GM10847 (cell line): ENCODE measurements around the gene SULF2.

Source experiments
- POLR2A ChIP-seq: IDR thresholded peaks from 2 replicates; pipeline ENCODE4 v1.6.1; 2011; ENCODE audit not compliant: insufficient read length; ENCODE audit errors: extremely low read depth

The SULF2 gene

GRCh38 chr20:47805951-47806350 lies 20.7 kb upstream of the SULF2 start:
- TF ChIP-seq POLR2A: no peak

- TF ChIP-seq POLR2A: no peak
Observed at GRCh38 chr20:47802975-47803374, 17.7 kb upstream of the SULF2 start.

- no peak for TF ChIP-seq POLR2A
Observed at GRCh38 chr20:47802226-47802920, 17.1 kb upstream of the SULF2 start.

GRCh38 chr20:47801759-47802158 lies 16.5 kb upstream of the SULF2 start:
- TF ChIP-seq POLR2A: no peak

- TF ChIP-seq POLR2A: no peak
Observed at GRCh38 chr20:47801079-47801478, 15.8 kb upstream of the SULF2 start.

- TF ChIP-seq POLR2A: no peak
Observed at GRCh38 chr20:47800623-47801022, 15.3 kb upstream of the SULF2 start.

GRCh38 chr20:47799116-47799715 lies 13.9 kb upstream of the SULF2 start:
- TF ChIP-seq POLR2A: no peak

- TF ChIP-seq POLR2A: no peak
Observed at GRCh38 chr20:47796971-47797370, 11.7 kb upstream of the SULF2 start.

GRCh38 chr20:47795214-47795907 lies 10.1 kb upstream of the SULF2 start:
- no peak for TF ChIP-seq POLR2A

- no peak for TF ChIP-seq POLR2A
Observed at GRCh38 chr20:47792021-47792618, 6.8 kb upstream of the SULF2 start.

- TF ChIP-seq POLR2A: no peak
Observed at GRCh38 chr20:47791084-47791599, 5.9 kb upstream of the SULF2 start.

- TF ChIP-seq POLR2A: no peak
Observed at GRCh38 chr20:47790580-47790965, 5.3 kb upstream of the SULF2 start.

GRCh38 chr20:47789764-47790579 lies 4.7 kb upstream of the SULF2 start:
- TF ChIP-seq POLR2A: no peak

GRCh38 chr20:47789081-47789763 lies 3.9 kb upstream of the SULF2 start:
- no peak for TF ChIP-seq POLR2A
